H9 (cell line): ENCODE data around the gene RIMBP2. TPM values are rescaled to one million over a fixed set of nuclear protein-coding genes. Genes with fewer than 3 reads are reported as not detected.
A peak's percentile ranks its signal among the peaks of the same experiment; 100 is the strongest.

ENCODE experiments used
- DNase-seq: peaks from one replicate; pipeline ENCODE4 v3.0.0-alpha.2; 2017
- H2AFZ ChIP-seq: one replicate; pipeline ENCODE4 v1.6.1; 2013; ENCODE audit warnings: mild to moderate bottlenecking, low read length, control low read depth, moderate library complexity
- H2AK5ac ChIP-seq: 2 replicates; pipeline ENCODE4 v1.6.1; 2013; ENCODE audit warnings: low read length, control low read depth, mixed read lengths; ENCODE audit not compliant: insufficient read length
- H2BK120ac ChIP-seq: one replicate; pipeline ENCODE4 v1.6.1; 2013; ENCODE audit warnings: low read depth, mild to moderate bottlenecking, low read length, control low read depth, inconsistent platforms; ENCODE audit not compliant: poor library complexity, severe bottlenecking
- H2BK12ac ChIP-seq: 2 replicates; pipeline ENCODE4 v1.6.1; 2013; ENCODE audit warnings: low read length, control low read depth, mixed read lengths, low read depth; ENCODE audit not compliant: insufficient read length
- H2BK15ac ChIP-seq: 2 replicates; pipeline ENCODE4 v1.6.1; 2013; ENCODE audit warnings: low read depth, low read length, control low read depth
- H2BK20ac ChIP-seq: one replicate; pipeline ENCODE4 v1.6.1; 2013; ENCODE audit warnings: low read depth, mild to moderate bottlenecking, low read length, control low read depth, inconsistent platforms; ENCODE audit not compliant: poor library complexity, severe bottlenecking
- H2BK5ac ChIP-seq: 2 replicates; pipeline ENCODE4 v1.6.1; 2013; ENCODE audit warnings: low read length, control low read depth, mixed read lengths; ENCODE audit not compliant: insufficient read length
- H3K14ac ChIP-seq: 2 replicates; pipeline ENCODE4 v1.6.1; 2013; ENCODE audit warnings: low read length, control low read depth; ENCODE audit not compliant: insufficient read depth
- H3K18ac ChIP-seq: 2 replicates; pipeline ENCODE4 v1.6.1; 2013; ENCODE audit warnings: low read depth, mild to moderate bottlenecking, mixed read lengths, low read length, control low read depth; ENCODE audit not compliant: insufficient read length
- H3K23ac ChIP-seq: 2 replicates; pipeline ENCODE4 v1.6.1; 2013; ENCODE audit warnings: low read length, control low read depth, mixed read lengths, low read depth; ENCODE audit not compliant: insufficient read length
- H3K23me2 ChIP-seq: 2 replicates; pipeline ENCODE4 v1.6.1; 2013; ENCODE audit warnings: low read depth, mild to moderate bottlenecking, mixed read lengths, low read length, control low read depth; ENCODE audit not compliant: insufficient read length, poor library complexity, severe bottlenecking
- H3K27ac ChIP-seq: 2 replicates; pipeline ENCODE4 v1.5.1; 2013; ENCODE audit warnings: low read length, control low read depth, mixed read lengths, low read depth; ENCODE audit not compliant: insufficient read length
- H3K27me3 ChIP-seq: 2 replicates; pipeline ENCODE4 v1.6.1; 2013; ENCODE audit warnings: low read length, control low read depth, inconsistent platforms; ENCODE audit not compliant: insufficient read depth
- H3K4ac ChIP-seq: 2 replicates; pipeline ENCODE4 v1.6.1; 2013; ENCODE audit warnings: low read depth, mild to moderate bottlenecking, control low read depth, inconsistent platforms, low read length, moderate library complexity
- H3K4me1 ChIP-seq: 2 replicates; pipeline ENCODE4 v1.6.1; 2013; ENCODE audit warnings: low read length, control low read depth, inconsistent platforms; ENCODE audit not compliant: insufficient read depth
- H3K4me2 ChIP-seq: 2 replicates; pipeline ENCODE4 v1.6.1; 2013; ENCODE audit warnings: low read length, control low read depth, mixed read lengths; ENCODE audit not compliant: insufficient read length, insufficient read depth
- H3K56ac ChIP-seq: 2 replicates; pipeline ENCODE4 v1.6.1; 2013; ENCODE audit warnings: low read depth, mild to moderate bottlenecking, mixed read lengths, low read length, control low read depth; ENCODE audit not compliant: insufficient read length
- H3K79me1 ChIP-seq: 2 replicates; pipeline ENCODE4 v1.6.1; 2013; ENCODE audit warnings: low read depth, mild to moderate bottlenecking, moderate library complexity, low read length, control low read depth, inconsistent platforms; ENCODE audit not compliant: insufficient read depth, poor library complexity, severe bottlenecking
- H3K79me2 ChIP-seq: 2 replicates; pipeline ENCODE4 v1.6.1; 2013; ENCODE audit warnings: low read length, control low read depth, inconsistent platforms; ENCODE audit not compliant: insufficient read depth
- H3K9ac ChIP-seq: 2 replicates; pipeline ENCODE4 v1.6.1; 2013; ENCODE audit warnings: low read length, control low read depth, mixed read lengths; ENCODE audit not compliant: insufficient read length; ENCODE audit errors: extremely low read depth
- H3K9me3 ChIP-seq: one replicate; pipeline ENCODE4 v1.6.1; 2013; ENCODE audit warnings: low read depth, low read length, inconsistent platforms; ENCODE audit not compliant: control insufficient read depth
- H3T11ph ChIP-seq: one replicate; pipeline ENCODE4 v1.6.1; 2013; ENCODE audit warnings: mild to moderate bottlenecking, low read length, control low read depth, inconsistent platforms
- H4K20me1 ChIP-seq: one replicate; pipeline ENCODE4 v1.6.1; 2013; ENCODE audit not compliant: control insufficient read depth, insufficient read length, insufficient read depth
- H4K5ac ChIP-seq: 2 replicates; pipeline ENCODE4 v1.6.1; 2013; ENCODE audit warnings: low read depth, mild to moderate bottlenecking, mixed read lengths, low read length, control low read depth; ENCODE audit not compliant: insufficient read length
- H4K8ac ChIP-seq: replicated peaks from 2 replicates; pipeline ENCODE4 v1.6.1; 2013; ENCODE audit warnings: low read length, control low read depth, mixed read lengths, low read depth; ENCODE audit not compliant: insufficient read length
- H4K91ac ChIP-seq: 2 replicates; pipeline ENCODE4 v1.6.1; 2013; ENCODE audit warnings: low read depth, mild to moderate bottlenecking, moderate library complexity, mixed read lengths, low read length, control low read depth; ENCODE audit not compliant: insufficient read length
- H3K27ac Mint-ChIP-seq, 3 experiments: 2 replicates in 2 of 3; 3 replicates in 1 of 3; pipeline ENCODE4 v1.8.0; 2020 to 2021; ENCODE audit warnings: mixed read lengths in 3 of 3, mild to moderate bottlenecking in 1 of 3, moderate library complexity in 1 of 3
- H3K27me3 Mint-ChIP-seq: 2 replicates; pipeline ENCODE4 v1.8.0; 2021; ENCODE audit warnings: low read depth, mild to moderate bottlenecking, moderate library complexity, mixed read lengths
- H3K36me3 Mint-ChIP-seq, 3 experiments: 2 replicates in 2 of 3; 3 replicates in 1 of 3; pipeline ENCODE4 v1.8.0; 2020 to 2021; ENCODE audit warnings: low read depth in 3 of 3, mixed read lengths in 3 of 3; ENCODE audit not compliant: insufficient read depth in 1 of 3
- H3K4me1 Mint-ChIP-seq, 2 experiments: 2 replicates each; pipeline ENCODE4 v1.8.0; 2020; ENCODE audit warnings: mixed read lengths in 2 of 2
- H3K4me3 Mint-ChIP-seq, 2 experiments: 2 replicates in 1 of 2; 3 replicates in 1 of 2; pipeline ENCODE4 v1.8.0; 2020 to 2021; ENCODE audit warnings: mild to moderate bottlenecking in 2 of 2, mixed read lengths in 2 of 2, moderate library complexity in 1 of 2
- H3K9me3 Mint-ChIP-seq, 2 experiments: 2 replicates in 1 of 2; 3 replicates in 1 of 2; pipeline ENCODE4 v1.8.0; 2020; ENCODE audit warnings: mild to moderate bottlenecking in 2 of 2, mixed read lengths in 2 of 2, moderate library complexity in 1 of 2
- CTCF ChIP-seq: fragments of 200-600 bp; sonication (generic); conservative IDR thresholded peaks from 3 replicates; pipeline ENCODE4 v1.8.0; 2021; ENCODE audit warnings: antibody characterized with exemption, mild to moderate bottlenecking
- whole genome bisulfite sequencing: extraction: QIAGEN DNeasy Blood & Tissue Kit; methylation state at CpG from one replicate; pipeline ENCODE4 v1.1.7; 2013; ENCODE audit warnings: missing lambda C conversion rate, low lambda C conversion rate, mixed read lengths; ENCODE audit not compliant: insufficient read length; ENCODE audit errors: extremely low coverage; 5-methylcytosine and 5-hydroxymethylcytosine counted together
- total RNA-seq: library from RNA; stranded (reverse); gene quantifications from 2 replicates; pipeline ENCODE4 v1.2.1, GENCODE V29; 2021

The RIMBP2 gene
- total RNA-seq, 1 experiment from 2014 or later: 0.70 TPM

GRCh38 chr12:130704606-130705005, 11.5 kb downstream of the RIMBP2 start:
- H3K23me2 ChIP-seq: no peaks in the 10 kb centered on the region
- Mint-ChIP-seq H3K36me3 (no peaks in the 10 kb centered on the region), H3K27ac (no peak overlapping the region), H3K4me3 (no peak overlapping the region), H3K9me3 (peaks cover 0 to 1% of the 10 kb centered on the region in 2 experiments; a peak in 2 of 5 replicates), H3K4me1 (peaks cover 7 to 19% of the 10 kb centered on the region in 2 experiments), H3K27me3 (peaks cover 34% of the 10 kb centered on the region)
- H3K56ac ChIP-seq: no peak overlapping the region
- no peak overlapping the region for H2BK12ac ChIP-seq
- DNase-seq: peak; percentile 26
- H3K27ac ChIP-seq: no peak overlapping the region
- H4K8ac ChIP-seq: no peak overlapping the region
- H3K23ac ChIP-seq: no peak overlapping the region
- H3K9me3 ChIP-seq: no peaks in the 10 kb centered on the region
- H3K18ac ChIP-seq: no peak overlapping the region
- H3K9ac ChIP-seq: no peak overlapping the region
- no peaks in the 10 kb centered on the region for H3K79me2 ChIP-seq
- H4K91ac ChIP-seq: no peak overlapping the region
- no peak overlapping the region for H3T11ph ChIP-seq
- no peak overlapping the region for H2BK5ac ChIP-seq
- no peak overlapping the region for H2AFZ ChIP-seq
- no peak for TF ChIP-seq CTCF
- no peak overlapping the region for H4K5ac ChIP-seq
- no peaks in the 10 kb centered on the region for H3K27me3 ChIP-seq
- no peak overlapping the region for H2BK120ac ChIP-seq
- WGBS: no CpG with 5 or more reads among the region's 13 CpGs
- H3K4me2 ChIP-seq: no peak overlapping the region
- H2BK15ac ChIP-seq: no peak overlapping the region
- no peaks in the 10 kb centered on the region for H3K79me1 ChIP-seq
- H2AK5ac ChIP-seq: no peak overlapping the region
- H2BK20ac ChIP-seq: no peak overlapping the region
- no peak overlapping the region for H3K4ac ChIP-seq
- no peaks in the 10 kb centered on the region for H3K4me1 ChIP-seq
- no peaks in the 10 kb centered on the region for H4K20me1 ChIP-seq
- no peak overlapping the region for H3K14ac ChIP-seq
